GM11168 (cell line): ENCODE measurements around the gene CDKL1.

Source experiments
- in situ Hi-C: fragments of 300-500 bp; cut with MboI; formaldehyde crosslinking; loops from one replicate; pipeline ENCODE4 v1.12.0; 2022; ENCODE audit warnings: low sequenced_read_pairs; ENCODE audit not compliant: unreplicated experiment

CDKL1 gene

GRCh38 chr14:50303744-50304471, 92.8 kb downstream of the CDKL1 start:
- in situ Hi-C loops, result no loop called here

DNA sequence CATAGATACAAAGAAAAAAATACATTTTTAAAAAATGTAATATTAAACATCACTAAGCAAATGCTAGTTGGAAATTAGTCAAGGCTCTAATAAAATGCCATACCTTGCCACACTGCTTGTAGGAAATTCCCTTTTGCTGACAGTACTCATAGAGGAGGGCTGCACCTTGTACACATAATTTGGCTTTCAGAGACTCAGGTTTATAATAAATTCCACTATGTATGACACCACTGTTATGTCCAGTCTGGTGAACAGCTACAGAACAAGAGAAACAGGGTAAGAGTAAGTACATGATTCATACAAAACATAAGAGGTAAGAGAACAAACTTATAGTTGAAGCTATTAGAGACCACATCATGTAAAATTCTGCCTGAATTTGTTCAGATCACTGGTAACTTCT, 94.8 kb downstream of the CDKL1 start:
- in situ Hi-C loops, result no loop called here

DNA sequence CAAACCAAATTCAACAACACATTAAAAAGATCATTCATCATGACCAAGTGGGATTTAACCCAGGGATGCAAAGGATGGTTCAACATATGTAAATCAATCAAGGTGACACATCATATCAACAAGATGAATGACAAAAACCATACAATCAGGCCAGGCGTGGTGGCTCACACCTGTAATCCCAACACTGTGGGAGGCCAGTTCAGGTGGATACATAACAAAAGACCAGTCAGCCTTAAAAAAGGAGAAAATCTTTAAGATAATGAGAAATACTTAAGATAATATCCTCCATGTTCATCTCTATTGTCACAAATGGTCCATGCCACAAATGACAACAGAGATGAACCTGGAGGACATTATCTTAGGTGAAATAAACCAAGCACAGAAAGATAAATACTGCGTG, 97.1 kb downstream of the CDKL1 start:
- in situ Hi-C loops, result no loop called here

- in situ Hi-C loops, result no loop called here
These were observed 106.4 kb downstream of the CDKL1 start for GRCh38 chr14:50290306-50290705.

- in situ Hi-C loops, result no loop called here
These were observed 108.5 kb downstream of the CDKL1 start for GRCh38 chr14:50288146-50288545.

GRCh38 chr14:50285861-50286260, 110.8 kb downstream of the CDKL1 start:
- in situ Hi-C loops, result no loop called here
